ENCODE measurements around the gene BOLL. TPM values are rescaled to one million over a fixed set of nuclear protein-coding genes. Genes with fewer than 3 reads are reported as not detected.

The BOLL gene
- total and polyA plus RNA-seq, 2 experiments from 2014 or later = 2.0 TPM; not detected in 1

GRCh38 chr2:197801033-197801432, 15.9 kb upstream of the BOLL start:
- TF ChIP-seq ETS1 (IDR thresholded peaks at IDR 0.05) (no peak), ZNF331 (CRISPR knock-in tag; IDR thresholded peaks at IDR 0.05; ENCODE audit: low read depth) (no peak), STAT1 (IDR thresholded peaks at IDR 0.05; ENCODE audit: unreplicated experiment) (no peak), EZH2 (IDR thresholded peaks at IDR 0.05; ENCODE audit: low read depth, unreplicated experiment) (no peak), EZH2phosphoT487 (IDR thresholded peaks at IDR 0.05; ENCODE audit: unreplicated experiment) (no peak), NANOG (IDR thresholded peaks at IDR 0.05; ENCODE audit: borderline replicate concordance) (no peak), REST (IDR thresholded peaks at IDR 0.05; ENCODE audit: unreplicated experiment) (no peak), POLR2AphosphoS5 (IDR thresholded peaks at IDR 0.05; ENCODE audit: low read depth) (no peak), CTCF (conservative IDR thresholded peaks at IDR 0.05; ENCODE audit: low read depth in 2 of 2) (no peak), ZNF462 (CRISPR knock-in tag; IDR thresholded peaks at IDR 0.05) (no peak), ZNF114 (CRISPR knock-in tag; IDR thresholded peaks at IDR 0.05) (no peak), JUNB (IDR thresholded peaks at IDR 0.05; ENCODE audit: unreplicated experiment) (no peak)
- H3K79me2 ChIP-seq (replicated peaks; ENCODE audit: insufficient read depth) = no peaks in the 10 kb centered on the region
- Mint-ChIP-seq H3K36me3 (ENCODE audit: low read depth) (no peaks in the 10 kb centered on the region), H3K4me1 (peaks cover 11% of the 10 kb centered on the region), H3K27ac (no peak overlapping the region), H3K9me3 (no peaks in the 10 kb centered on the region; the same call in 2 of the 3 replicates), H3K4me3 (no peak overlapping the region), H3K27me3 (ENCODE audit: insufficient read depth, low read depth, poor library complexity) (peaks cover 21% of the 10 kb centered on the region)
- DNase-seq (ENCODE audit: low spot score) = no peak
- H3K36me3 ChIP-seq (ENCODE audit: insufficient read depth) = no peaks in the 10 kb centered on the region
- H4K20me1 ChIP-seq (replicated peaks; ENCODE audit: insufficient read depth) = no peaks in the 10 kb centered on the region
- no peak overlapping the region for H3K4me3 ChIP-seq
- no peaks in the 10 kb centered on the region; the same call in 1 of the 2 replicates for H3F3A ChIP-seq (replicated peaks; ENCODE audit: low read depth)
- H2AFZ ChIP-seq = no peak overlapping the region
- H3K4me1 ChIP-seq (ENCODE audit: insufficient read depth) = peaks cover 12% of the 10 kb centered on the region
- no peak overlapping the region for H3K4me2 ChIP-seq
- H3K27ac ChIP-seq (ENCODE audit: low read depth) = no peak overlapping the region
- no peak for ATAC-seq
- peaks cover 26% of the 10 kb centered on the region for H3K27me3 ChIP-seq (ENCODE audit: insufficient read depth)
- no peaks in the 10 kb centered on the region for H3K9me2 ChIP-seq (ENCODE audit: insufficient read depth)
